KMS-11 (cell line): ENCODE measurements around the gene CYTH3.

Experiments
- H2AFZ ChIP-seq: fragments of 200-600 bp; sonication (generic); 2 replicates; pipeline ENCODE4 v1.6.1; 2016; ENCODE audit warnings: antibody characterized with exemption, mixed run types, low read depth
- H3K27ac ChIP-seq: fragments of 200-600 bp; sonication (generic); 2 replicates; pipeline ENCODE4 v1.6.1; 2016; ENCODE audit warnings: mild to moderate bottlenecking, mixed run types
- H3K27me3 ChIP-seq: fragments of 200-600 bp; sonication (generic); 2 replicates; pipeline ENCODE4 v1.6.1; 2017; ENCODE audit warnings: mild to moderate bottlenecking, low read depth, mixed run types, moderate library complexity; ENCODE audit not compliant: insufficient read depth
- H3K36me3 ChIP-seq: fragments of 200-600 bp; sonication (generic); 2 replicates; pipeline ENCODE4 v1.6.1; 2017; ENCODE audit warnings: mild to moderate bottlenecking, mixed run types; ENCODE audit not compliant: insufficient read depth
- H3K4me1 ChIP-seq: fragments of 200-600 bp; sonication (generic); 2 replicates; pipeline ENCODE4 v1.6.1; 2016; ENCODE audit warnings: mild to moderate bottlenecking, low read depth, mixed run types; ENCODE audit not compliant: poor library complexity, severe bottlenecking
- H3K4me2 ChIP-seq: fragments of 200-600 bp; sonication (generic); 2 replicates; pipeline ENCODE4 v1.7.0; 2016; ENCODE audit warnings: mild to moderate bottlenecking, mixed run types
- H3K4me3 ChIP-seq: fragments of 200-600 bp; sonication (generic); IDR thresholded peaks from 2 replicates; pipeline ENCODE4 v1.6.1; 2017; ENCODE audit warnings: low read depth, low read length, mixed read lengths; ENCODE audit not compliant: insufficient read depth
- H3K79me2 ChIP-seq: fragments of 200-600 bp; sonication (generic); 2 replicates; pipeline ENCODE4 v1.6.1; 2016; ENCODE audit warnings: low read depth, mixed run types; ENCODE audit not compliant: insufficient read depth
- H3K9ac ChIP-seq: fragments of 200-600 bp; sonication (generic); 2 replicates; pipeline ENCODE4 v1.6.1; 2016; ENCODE audit warnings: mild to moderate bottlenecking, mixed run types
- H4K20me1 ChIP-seq: fragments of 200-600 bp; sonication (generic); 2 replicates; pipeline ENCODE4 v1.6.1; 2016; ENCODE audit warnings: mild to moderate bottlenecking, mixed run types; ENCODE audit not compliant: insufficient read depth
- CTCF ChIP-seq: fragments of 200-600 bp; sonication (generic); conservative IDR thresholded peaks from 2 replicates; pipeline ENCODE4 v1.6.1; 2017; ENCODE audit warnings: low read depth, mild to moderate bottlenecking, antibody characterized with exemption, low read length, moderate library complexity, mixed read lengths

The CYTH3 gene

GRCh38 chr7:6149996-6150395, 122.4 kb downstream of the CYTH3 start:
- no peak overlapping the region for H3K4me2 ChIP-seq

GRCh38 chr7:6148724-6149360, 123.6 kb downstream of the CYTH3 start:
- Histone ChIP-seq H3K36me3 (peaks cover 19% of the 10 kb centered on the region; the same call in 1 of the 2 replicates), H4K20me1 (no peaks in the 10 kb centered on the region)

More at GRCh38 chr7:6149996-6150395, 122.4 kb downstream of the CYTH3 start:
- H4K20me1 ChIP-seq, result no peaks in the 10 kb centered on the region
- H3K9ac ChIP-seq, result no peak overlapping the region
- peaks cover 19% of the 10 kb centered on the region; the same call in 1 of the 2 replicates for H3K36me3 ChIP-seq
- no peak for TF ChIP-seq CTCF
- H3K27me3 ChIP-seq, result no peaks in the 10 kb centered on the region
- no peak overlapping the region for H3K27ac ChIP-seq
- no peaks in the 10 kb centered on the region for H3K79me2 ChIP-seq
- no peaks in the 10 kb centered on the region for H3K4me1 ChIP-seq
- H3K4me3 ChIP-seq, result no peak overlapping the region
- H2AFZ ChIP-seq, result no peak overlapping the region

GRCh38 chr7:6147627-6148026, 124.8 kb downstream of the CYTH3 start:
- Histone ChIP-seq H2AFZ (no peak overlapping the region), H3K27ac (no peak overlapping the region), H3K4me1 (no peaks in the 10 kb centered on the region), H3K36me3 (peaks cover 19% of the 10 kb centered on the region; the same call in 1 of the 2 replicates), H3K9ac (no peak overlapping the region), H3K4me2 (no peak overlapping the region), H3K79me2 (no peaks in the 10 kb centered on the region), H3K4me3 (no peak overlapping the region), H3K27me3 (no peaks in the 10 kb centered on the region), H4K20me1 (no peaks in the 10 kb centered on the region)
- TF ChIP-seq CTCF, result no peak

More at GRCh38 chr7:6148724-6149360, 123.6 kb downstream of the CYTH3 start:
- no peak for TF ChIP-seq CTCF
- H3K27ac ChIP-seq, result no peak overlapping the region
- H3K4me3 ChIP-seq, result no peak overlapping the region
- H3K79me2 ChIP-seq, result no peaks in the 10 kb centered on the region
- H3K4me2 ChIP-seq, result no peak overlapping the region
- H3K27me3 ChIP-seq, result no peaks in the 10 kb centered on the region
- H3K4me1 ChIP-seq, result no peaks in the 10 kb centered on the region
- no peak overlapping the region for H2AFZ ChIP-seq
- no peak overlapping the region for H3K9ac ChIP-seq

DNA sequence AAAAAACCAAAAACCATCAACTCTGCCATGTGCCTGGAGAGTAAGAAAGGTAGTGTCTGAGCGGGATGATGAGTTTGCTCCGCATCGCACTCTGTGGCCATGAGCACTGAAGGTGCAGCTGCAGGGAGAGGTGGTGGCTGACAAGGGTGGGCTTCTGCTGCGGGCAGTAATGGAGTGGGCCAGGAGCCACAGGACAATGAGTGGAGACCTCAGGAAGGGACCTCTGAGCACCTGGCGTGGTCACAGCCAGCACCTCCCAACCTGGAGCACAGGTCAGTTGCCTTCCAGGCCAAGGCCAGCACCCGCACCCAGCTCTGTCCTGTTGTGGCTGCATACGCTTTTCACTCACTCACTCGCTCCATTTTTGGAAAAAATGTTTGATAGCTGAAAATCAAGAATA, 125.8 kb downstream of the CYTH3 start:
- no peak for TF ChIP-seq CTCF
- Histone ChIP-seq H3K36me3 (peaks cover 19% of the 10 kb centered on the region; the same call in 1 of the 2 replicates), H2AFZ (no peak overlapping the region)

More for the DNA sequence above, 125.8 kb downstream of the CYTH3 start:
- Histone ChIP-seq H3K9ac (no peak overlapping the region), H3K27me3 (no peaks in the 10 kb centered on the region), H3K4me3 (no peak overlapping the region), H3K79me2 (no peaks in the 10 kb centered on the region), H3K27ac (no peak overlapping the region), H3K4me1 (no peaks in the 10 kb centered on the region), H4K20me1 (no peaks in the 10 kb centered on the region), H3K4me2 (no peak overlapping the region)
